Thoracic aorta (tissue), 2 donors: ENCODE data around the gene ATE1. TPM values are rescaled to one million over a fixed set of nuclear protein-coding genes. Genes with fewer than 3 reads are reported as not detected.
"Not testable (repeated sequence)": the region's sequence is repeated elsewhere in the genome, so short reads cannot be mapped to it uniquely, and the experiment has no call there.

Experiments used
- ATAC-seq: fragments of 150-250 bp; one replicate; pipeline ENCODE4 v1.8.0; 2017; ENCODE audit warnings: low read depth; ENCODE audit not compliant: insufficient number of reproducible peaks, low FRiP score
- DNase-seq: peaks from one replicate; pipeline ENCODE4 v3.0.0-alpha.2; 2020; ENCODE audit warnings: low spot score
- H3K27ac ChIP-seq, 2 donors: fragments of 200-600 bp; sonication (generic); 1 replicate in 1 of 2; 2 replicates in 1 of 2; pipeline ENCODE4 v1.5.1; 2016; ENCODE audit warnings: mild to moderate bottlenecking in 2 of 2, moderate library complexity in 2 of 2
- H3K27me3 ChIP-seq: fragments of 200-600 bp; sonication (generic); replicated peaks from 2 replicates; pipeline ENCODE4 v1.6.0; 2016; ENCODE audit warnings: mild to moderate bottlenecking; ENCODE audit not compliant: insufficient read depth
- H3K36me3 ChIP-seq: fragments of 200-600 bp; sonication (generic); one replicate; pipeline ENCODE4 v1.5.1; 2016
- H3K4me1 ChIP-seq, 2 donors: fragments of 200-600 bp; sonication (generic); 1 replicate in 1 of 2; 2 replicates in 1 of 2; pipeline versions ENCODE4 v1.5.1 to v1.6.0; 2016; ENCODE audit warnings: low read depth in 2 of 2, mild to moderate bottlenecking in 1 of 2; ENCODE audit not compliant: control insufficient read depth in 1 of 2
- H3K4me3 ChIP-seq: fragments of 200-600 bp; sonication (generic); 2 replicates; pipeline ENCODE4 v1.5.1; 2016; ENCODE audit warnings: mild to moderate bottlenecking
- H3K9me3 ChIP-seq: fragments of 200-600 bp; sonication (generic); 2 replicates; pipeline ENCODE4 v1.5.1; 2016
- CTCF ChIP-seq: fragments of 200-600 bp; sonication (generic); IDR thresholded peaks from one replicate; pipeline ENCODE4 v1.5.1; 2019; ENCODE audit warnings: antibody characterized with exemption
- total RNA-seq, 2 donors: library from RNA; depleted of rRNA; stranded (reverse); fragments of >200 nt; gene quantifications; one replicate each; pipeline versions ENCODE4 v1.1.0 to v1.2.3, GENCODE V29; 2016

ATE1 gene
- total RNA-seq, 2 donors from 2014 or later = 14.8 to 27.4 TPM

- H3K36me3 ChIP-seq = peaks cover 4% of the 10 kb centered on the region
- H3K4me3 ChIP-seq = no peak overlapping the region
- no peaks in the 10 kb centered on the region for H3K27me3 ChIP-seq
- peak; percentile 50 for ATAC-seq
- no peak for TF ChIP-seq CTCF
- no peak overlapping the region for H3K27ac ChIP-seq
- H3K4me1 ChIP-seq = peaks cover 0 to 11% of the 10 kb centered on the region in 2 donors
- no peak for DNase-seq
- no peaks in the 10 kb centered on the region for H3K9me3 ChIP-seq
These were observed 15.1 kb upstream of the ATE1 start for GRCh38 chr10:121942749-121943416.

- Histone ChIP-seq H3K4me3 (no peak overlapping the region), H3K27me3 (no peaks in the 10 kb centered on the region), H3K9me3 (no peaks in the 10 kb centered on the region), H3K4me1 (peaks cover 0 to 11% of the 10 kb centered on the region in 2 donors), H3K27ac (no peak overlapping the region), H3K36me3 (no peaks in the 10 kb centered on the region)
- no peak for ATAC-seq
- no peak for TF ChIP-seq CTCF
- no peak for DNase-seq
These were observed 13.7 kb upstream of the ATE1 start for GRCh38 chr10:121941532-121941931.

GRCh38 chr10:121936295-121936694, 8.5 kb upstream of the ATE1 start:
- no peaks in the 10 kb centered on the region for H3K27me3 ChIP-seq
- DNase-seq (no peak), ATAC-seq (no peak)
- no peak overlapping the region for H3K4me3 ChIP-seq
- no peaks in the 10 kb centered on the region for H3K4me1 ChIP-seq
- no peak for TF ChIP-seq CTCF
- H3K27ac ChIP-seq = no peak overlapping the region
- no peaks in the 10 kb centered on the region for H3K9me3 ChIP-seq
- no peaks in the 10 kb centered on the region for H3K36me3 ChIP-seq

- Histone ChIP-seq H3K27me3 (no peaks in the 10 kb centered on the region), H3K36me3 (no peaks in the 10 kb centered on the region), H3K9me3 (no peaks in the 10 kb centered on the region), H3K4me1 (no peaks in the 10 kb centered on the region), H3K27ac (no peak overlapping the region), H3K4me3 (no peak overlapping the region)
- no peak for DNase-seq
- TF ChIP-seq CTCF = no peak
- ATAC-seq = no peak
These were observed 7.9 kb upstream of the ATE1 start for GRCh38 chr10:121935702-121936101.

GRCh38 chr10:121930268-121931085, 2.6 kb upstream of the ATE1 start:
- H3K4me3 ChIP-seq, H3K27ac ChIP-seq, ATAC-seq, H3K36me3 ChIP-seq, H3K9me3 ChIP-seq, H3K27me3 ChIP-seq, DNase-seq: not testable (repeated sequence)
- H3K4me1 ChIP-seq = peaks cover 15 to 28% of the 10 kb centered on the region in 2 donors

GRCh38 chr10:121929585-121930267, 1.9 kb upstream of the ATE1 start:
- H3K9me3 ChIP-seq, ATAC-seq, DNase-seq, H3K27me3 ChIP-seq, H3K27ac ChIP-seq, H3K4me3 ChIP-seq, H3K36me3 ChIP-seq: not testable (repeated sequence)
- H3K4me1 ChIP-seq = peaks cover 15 to 28% of the 10 kb centered on the region in 2 donors
